Endometrial microvascular endothelial cells (primary cell): ENCODE data around the gene DIS3L2. TPM values are rescaled to one million over a fixed set of nuclear protein-coding genes. Genes with fewer than 3 reads are reported as not detected.

Source experiments
- in situ Hi-C: cut with HindIII; loops from 2 replicates; pipeline ENCODE4 v1.10.0; 2017; ENCODE audit warnings: low sequenced_read_pairs, low pct_unique_long_range_greater_than_20kb; ENCODE audit errors: inconsistent ontology term
- total RNA-seq: library from RNA; depleted of rRNA; stranded (reverse); fragments of >200 nt; gene quantifications from one replicate; pipeline ENCODE4 v1.2.3, GENCODE V29; 2015; ENCODE audit errors: inconsistent ontology term

The DIS3L2 gene, protein sequence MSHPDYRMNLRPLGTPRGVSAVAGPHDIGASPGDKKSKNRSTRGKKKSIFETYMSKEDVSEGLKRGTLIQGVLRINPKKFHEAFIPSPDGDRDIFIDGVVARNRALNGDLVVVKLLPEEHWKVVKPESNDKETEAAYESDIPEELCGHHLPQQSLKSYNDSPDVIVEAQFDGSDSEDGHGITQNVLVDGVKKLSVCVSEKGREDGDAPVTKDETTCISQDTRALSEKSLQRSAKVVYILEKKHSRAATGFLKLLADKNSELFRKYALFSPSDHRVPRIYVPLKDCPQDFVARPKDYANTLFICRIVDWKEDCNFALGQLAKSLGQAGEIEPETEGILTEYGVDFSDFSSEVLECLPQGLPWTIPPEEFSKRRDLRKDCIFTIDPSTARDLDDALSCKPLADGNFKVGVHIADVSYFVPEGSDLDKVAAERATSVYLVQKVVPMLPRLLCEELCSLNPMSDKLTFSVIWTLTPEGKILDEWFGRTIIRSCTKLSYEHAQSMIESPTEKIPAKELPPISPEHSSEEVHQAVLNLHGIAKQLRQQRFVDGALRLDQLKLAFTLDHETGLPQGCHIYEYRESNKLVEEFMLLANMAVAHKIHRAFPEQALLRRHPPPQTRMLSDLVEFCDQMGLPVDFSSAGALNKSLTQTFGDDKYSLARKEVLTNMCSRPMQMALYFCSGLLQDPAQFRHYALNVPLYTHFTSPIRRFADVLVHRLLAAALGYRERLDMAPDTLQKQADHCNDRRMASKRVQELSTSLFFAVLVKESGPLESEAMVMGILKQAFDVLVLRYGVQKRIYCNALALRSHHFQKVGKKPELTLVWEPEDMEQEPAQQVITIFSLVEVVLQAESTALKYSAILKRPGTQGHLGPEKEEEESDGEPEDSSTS
- 25.8 TPM for total RNA-seq

DNA sequence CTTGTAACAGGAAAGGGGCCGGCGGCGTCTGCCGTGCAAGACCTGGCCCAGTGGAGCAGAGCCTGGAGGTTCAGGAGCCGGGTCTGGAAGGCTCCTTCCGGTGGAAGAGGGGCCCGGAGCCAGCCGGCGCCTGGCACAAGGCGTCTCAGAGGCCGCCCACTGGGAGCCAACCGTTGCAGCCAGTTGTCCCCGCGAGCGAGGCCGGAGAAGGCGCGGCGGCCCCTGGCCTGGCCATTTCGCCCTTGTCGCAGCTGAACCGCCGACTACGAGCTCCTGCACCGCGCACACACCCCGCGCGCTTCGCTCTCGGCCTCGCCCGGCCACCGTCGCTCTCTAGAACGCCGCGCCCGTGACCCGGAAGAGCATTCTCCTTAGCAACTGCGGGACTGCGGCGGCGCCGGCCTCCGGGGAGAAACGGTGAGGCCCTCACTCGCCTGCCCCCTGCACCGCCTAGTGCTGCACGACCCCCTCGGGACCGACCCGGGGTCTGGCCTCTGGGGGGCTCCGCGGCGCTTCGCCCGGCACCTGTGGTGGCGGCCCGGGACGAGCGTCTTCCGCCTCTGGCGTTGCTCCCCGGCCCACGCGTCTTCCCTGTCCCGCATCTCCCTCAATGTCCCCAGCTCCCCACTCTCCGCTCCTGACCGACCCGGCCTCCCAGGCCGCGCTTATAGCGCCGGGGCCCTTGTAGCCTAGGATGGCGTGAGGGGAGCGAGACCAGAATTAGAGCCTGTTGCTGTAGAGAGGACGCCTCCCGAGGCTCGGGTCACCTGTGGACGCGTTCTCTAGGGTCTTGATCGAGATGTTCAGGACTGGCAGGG, at the start of gene DIS3L2:
Gene DIS3L2 (plus strand): TSS at position 365 of the 818 bp plus-strand sequence. CDS start 53,215 bp downstream, outside the sequence.
- in situ Hi-C loops = no loop called here

DNA sequence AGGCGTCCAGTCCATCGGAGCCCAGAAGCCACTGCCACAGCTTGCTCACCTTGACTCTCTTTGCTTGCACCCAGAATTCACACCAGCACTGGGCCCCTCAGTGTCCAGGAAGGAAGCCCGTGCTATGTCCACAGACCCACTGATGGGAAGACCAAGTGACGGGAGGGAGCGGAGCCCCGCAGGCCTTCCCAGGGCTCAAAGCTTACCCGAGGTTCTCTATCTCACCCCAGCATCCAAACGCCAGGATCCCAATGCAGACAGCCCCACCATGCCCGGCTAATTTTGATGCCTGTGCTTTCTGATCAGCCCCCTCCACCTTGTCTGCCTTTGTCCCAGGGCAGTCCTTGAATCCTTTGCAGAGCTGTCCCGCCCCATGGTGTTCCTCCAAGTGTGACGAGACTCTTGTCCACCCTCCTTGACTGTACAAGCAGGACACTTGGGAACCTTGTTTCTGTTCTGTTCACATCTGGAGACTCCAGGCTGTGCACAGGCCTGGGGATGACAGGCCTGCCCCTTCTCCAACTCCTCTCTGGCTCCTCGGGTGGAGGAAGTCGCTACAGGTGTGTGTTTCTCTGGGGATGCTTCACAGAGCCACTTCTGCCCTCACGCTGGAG, 47.3 kb upstream of the DIS3L2 start:
- in situ Hi-C loops = no loop called here

DNA sequence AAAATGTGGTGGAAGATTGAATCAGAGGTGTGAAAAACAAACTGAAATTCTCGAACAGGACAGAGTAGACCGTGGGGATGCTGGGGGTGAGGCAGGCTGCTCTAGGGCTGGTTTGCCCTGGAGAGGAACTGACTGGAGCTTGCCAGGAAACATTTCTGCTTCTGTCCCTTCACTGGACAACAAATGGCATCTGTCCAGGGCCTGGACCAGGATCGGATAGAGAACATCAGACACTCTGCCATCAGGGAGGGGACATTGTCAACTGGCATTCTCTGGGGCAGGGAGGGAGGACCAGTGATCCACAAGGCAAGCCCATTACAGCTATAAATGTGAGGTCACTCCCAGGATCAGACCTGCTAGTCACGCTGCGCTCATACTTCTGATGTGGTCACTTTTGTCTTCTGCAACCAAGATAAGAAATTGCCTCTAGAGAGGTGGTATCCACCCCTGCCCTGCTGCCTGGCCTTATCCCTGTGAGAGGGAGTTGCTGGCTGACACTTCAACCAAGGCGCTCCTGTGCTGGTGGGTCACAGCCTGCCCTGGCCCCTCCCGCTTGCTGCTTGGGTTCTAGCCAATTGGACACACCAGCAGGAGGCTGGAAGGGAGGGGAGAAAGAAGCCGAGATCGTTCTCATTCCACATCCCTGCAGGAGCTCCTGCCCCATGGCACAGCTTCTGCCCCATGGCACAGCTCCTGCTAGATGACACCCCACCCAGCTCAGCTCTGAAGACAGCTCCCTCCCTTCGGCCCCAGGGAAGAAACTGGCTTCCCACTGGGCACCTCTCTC, 44.0 kb upstream of the DIS3L2 start:
- in situ Hi-C loops = no loop called here

DNA sequence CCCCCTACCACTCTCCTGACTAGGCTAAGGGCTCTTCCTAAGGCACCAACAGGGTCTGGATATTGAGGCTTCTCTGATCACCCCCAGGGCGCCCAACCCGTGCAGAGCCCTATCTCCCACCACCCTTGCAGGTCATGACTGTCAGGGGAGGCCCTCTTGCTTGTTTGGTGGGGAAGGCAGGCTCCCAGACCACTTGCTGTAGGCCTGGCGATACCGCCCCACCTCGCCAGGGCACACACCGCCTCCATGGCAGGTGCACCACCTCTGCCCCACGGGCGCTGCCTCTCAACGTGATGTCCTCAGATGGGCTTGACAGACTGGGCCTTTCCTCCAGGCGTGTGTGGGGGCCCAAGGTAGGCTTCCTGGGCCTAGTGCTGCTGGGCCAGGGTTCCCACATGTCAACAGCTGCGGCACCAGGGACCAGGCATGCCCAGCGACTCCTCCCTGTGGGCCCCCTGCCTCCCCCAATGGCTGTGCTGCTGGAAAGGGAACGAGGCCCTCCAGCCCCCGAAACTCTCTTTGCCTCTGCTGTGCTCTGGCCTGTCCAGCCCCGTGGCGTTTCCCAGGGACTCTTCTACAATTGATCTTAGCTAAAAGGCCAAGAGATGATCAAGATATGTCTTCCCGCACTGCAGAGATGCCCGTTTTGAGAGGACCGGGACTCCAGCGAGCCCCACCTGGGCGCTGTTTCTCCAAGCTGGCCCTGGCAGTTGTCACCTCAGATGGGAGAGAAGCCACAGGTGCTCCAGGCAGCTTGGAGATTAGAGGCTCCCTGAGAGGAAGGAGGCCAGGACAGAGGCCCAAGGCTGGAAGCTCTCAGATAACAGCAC, 42.8 kb upstream of the DIS3L2 start:
- in situ Hi-C loops = no loop called here

DNA sequence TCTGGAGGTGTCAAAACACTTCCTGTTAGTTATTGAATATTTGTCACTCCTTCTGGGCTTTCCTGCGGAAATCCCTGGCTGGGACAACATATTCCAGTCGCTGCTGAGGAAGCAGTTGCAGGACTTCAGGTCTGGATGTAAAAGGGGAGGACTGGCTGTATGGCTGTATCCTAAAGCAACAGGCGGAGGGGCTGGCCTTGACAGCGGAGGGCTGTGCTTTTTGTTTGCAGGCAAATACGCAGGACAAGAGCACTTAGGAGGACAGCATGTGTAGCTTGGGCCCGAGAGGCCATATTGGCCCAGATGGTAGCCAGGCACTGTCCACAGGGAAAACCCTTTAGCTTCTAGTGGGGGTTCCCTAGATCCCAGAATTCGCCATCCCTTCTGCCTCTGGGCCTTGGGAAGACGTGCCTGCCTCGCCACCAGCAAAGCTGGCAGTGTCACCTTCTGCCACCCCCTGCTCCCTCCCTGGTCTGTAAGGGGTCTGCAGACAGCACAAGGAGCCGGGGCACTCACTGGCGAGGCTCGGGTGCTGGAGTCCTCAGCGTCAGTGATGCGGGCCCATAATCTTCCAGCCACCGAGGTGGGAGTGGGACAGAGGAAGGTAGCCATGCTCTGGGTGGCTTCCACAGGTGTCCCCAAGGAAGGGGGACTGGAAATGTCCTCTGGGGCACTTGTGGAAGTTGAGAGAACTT, 42.0 kb upstream of the DIS3L2 start:
- in situ Hi-C loops = no loop called here

DNA sequence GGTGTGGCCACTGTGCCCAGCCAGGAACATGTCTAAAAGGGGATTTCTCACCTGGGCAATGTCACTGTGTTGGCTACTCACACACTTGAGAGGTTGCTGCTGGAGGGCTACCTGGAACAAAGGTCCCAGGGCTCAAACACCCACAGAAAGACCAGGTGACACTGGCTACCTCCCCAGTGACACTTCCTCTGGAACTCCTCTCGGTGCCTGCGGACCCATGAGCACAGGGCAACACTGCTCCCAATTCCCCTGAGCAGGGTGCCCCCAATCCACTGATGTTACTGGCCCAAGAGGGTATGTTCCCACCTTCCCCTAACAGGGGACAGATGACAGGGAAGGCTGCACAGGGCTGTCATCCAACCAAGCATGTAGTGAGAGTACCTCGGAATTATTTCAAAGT, 41.1 kb upstream of the DIS3L2 start:
- in situ Hi-C loops = no loop called here

DNA sequence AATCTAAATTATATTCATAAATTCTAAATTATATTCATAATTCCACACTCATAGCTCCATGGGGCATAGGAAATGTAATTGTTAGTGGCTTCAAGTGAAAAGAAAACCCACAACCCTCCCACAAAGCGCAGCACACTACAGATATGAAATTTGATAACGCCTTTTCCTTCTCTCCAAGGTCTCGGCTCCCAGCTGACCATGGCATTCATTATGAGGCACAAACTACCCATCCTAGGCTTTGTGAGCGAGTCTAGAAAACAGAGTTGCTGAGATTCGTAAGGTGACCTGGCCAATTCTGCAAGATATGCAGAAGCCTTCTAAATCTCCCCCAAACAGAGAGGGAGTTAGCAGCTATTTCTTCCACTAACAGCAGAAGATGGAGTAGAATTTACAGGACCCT, 40.7 kb upstream of the DIS3L2 start:
- in situ Hi-C loops = no loop called here

DNA sequence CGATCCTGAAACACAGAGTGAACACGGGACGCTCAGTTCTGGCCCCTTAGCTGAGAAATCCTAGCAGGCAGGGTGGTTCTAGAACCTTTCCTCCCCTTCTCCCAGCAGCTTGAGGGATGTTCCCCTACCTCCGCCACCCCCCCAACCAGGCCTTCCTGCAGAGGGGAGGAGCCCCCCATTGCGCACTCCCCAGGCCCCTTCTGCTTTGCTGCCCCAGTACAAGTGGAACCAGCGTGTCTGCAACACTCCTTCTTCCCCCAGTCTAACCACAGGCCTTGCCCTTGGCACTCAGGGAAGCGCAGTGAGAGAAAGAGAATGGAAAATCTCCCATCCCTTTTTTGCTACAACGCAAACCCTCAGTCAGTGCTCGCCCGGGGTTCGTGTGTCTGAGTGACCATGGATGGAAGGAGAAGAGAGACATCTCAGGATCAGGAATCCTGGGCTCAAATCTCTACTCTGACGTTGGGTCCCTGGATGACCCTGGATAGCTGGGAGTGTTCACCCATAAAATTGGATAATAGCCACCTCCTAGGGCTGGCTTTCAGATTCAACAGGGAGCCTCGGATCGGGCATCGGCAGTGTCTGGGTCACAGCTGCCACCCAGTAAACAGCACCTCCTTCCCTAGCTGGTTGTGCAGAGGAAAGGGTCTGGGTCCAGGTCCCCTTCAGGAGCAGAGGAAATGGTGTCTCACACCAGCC, 39.1 kb upstream of the DIS3L2 start:
- in situ Hi-C loops = no loop called here

DNA sequence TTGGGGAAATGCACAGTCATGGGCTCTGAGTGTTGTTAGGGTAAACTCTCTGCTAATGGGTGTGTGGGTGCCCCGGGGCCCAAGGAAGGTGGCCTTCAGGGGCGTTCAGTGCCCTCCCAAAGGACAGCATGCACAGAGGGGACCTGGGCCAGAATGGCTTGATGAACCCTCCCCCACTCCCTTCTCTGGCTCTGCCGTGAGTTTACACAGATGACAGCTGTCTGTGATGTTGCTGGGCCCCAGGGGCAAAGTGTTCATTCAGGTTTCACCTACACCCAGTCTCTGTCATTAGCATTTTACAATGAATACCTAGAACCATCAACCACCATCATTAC, 38.5 kb upstream of the DIS3L2 start:
- in situ Hi-C loops = no loop called here

DNA sequence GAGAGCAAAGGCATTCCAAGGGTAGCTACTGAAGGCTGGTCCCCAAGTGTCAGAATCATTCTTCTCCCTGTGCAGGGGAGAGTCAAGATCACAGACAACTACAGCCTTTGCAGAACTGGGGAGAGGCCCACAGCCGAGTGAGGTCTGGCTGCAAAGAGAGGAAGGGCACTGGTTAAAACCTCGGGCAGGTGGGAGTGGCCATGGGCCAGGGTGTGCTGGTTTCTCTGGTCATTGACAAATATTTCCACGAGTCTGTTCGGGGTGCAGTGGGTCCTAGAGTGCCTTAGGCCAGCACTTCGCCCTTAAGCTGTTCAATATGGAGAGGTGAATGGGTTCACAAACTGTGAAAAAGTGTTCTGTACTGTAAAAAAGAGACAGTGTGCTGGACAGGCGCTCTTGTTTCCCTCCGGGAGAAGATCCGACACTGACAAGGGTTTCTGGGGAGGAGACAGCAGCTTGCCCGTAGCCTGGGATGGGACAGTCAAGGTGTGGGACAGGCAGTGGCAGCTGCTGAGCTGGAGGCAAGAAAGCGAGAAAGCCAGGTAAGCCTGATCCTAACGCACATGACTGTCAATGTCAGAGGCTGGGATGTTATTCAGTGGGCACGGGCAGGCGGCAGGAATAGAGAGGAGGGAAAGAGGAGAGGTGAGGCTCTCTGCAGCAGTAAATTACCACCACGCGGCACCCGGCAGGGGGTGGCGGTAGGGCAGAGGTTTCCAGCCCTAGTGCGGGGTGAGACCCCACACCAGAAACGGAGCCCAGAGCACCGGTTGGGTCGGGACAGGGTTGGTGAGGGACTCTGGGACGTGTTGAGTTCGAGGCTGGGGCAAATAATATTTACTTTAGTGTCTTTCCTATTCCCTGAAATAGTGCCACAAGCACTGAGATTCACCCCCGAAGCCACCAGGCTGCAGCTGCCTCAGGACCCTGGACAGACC, 37.3 kb upstream of the DIS3L2 start:
- in situ Hi-C loops = no loop called here

DNA sequence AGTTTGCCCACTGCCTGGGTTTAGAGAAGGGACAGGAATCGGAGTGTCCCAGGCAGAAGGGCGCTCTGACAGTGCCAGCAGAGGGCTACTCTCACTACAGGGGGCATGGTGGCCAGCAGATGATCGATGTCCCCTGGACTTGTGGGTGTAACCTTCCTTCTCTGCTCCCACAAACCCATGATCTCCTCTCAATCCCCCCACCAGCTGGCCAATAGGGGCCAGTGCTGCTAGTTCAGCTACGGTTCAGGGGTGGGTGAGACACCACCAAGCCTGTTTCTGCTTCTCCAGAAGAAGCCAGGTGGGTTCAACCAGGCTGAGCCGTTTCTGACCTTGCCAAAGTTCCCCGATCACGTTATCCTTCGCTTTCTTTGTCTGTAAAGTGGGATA, 36.6 kb upstream of the DIS3L2 start:
- in situ Hi-C loops = no loop called here

DNA sequence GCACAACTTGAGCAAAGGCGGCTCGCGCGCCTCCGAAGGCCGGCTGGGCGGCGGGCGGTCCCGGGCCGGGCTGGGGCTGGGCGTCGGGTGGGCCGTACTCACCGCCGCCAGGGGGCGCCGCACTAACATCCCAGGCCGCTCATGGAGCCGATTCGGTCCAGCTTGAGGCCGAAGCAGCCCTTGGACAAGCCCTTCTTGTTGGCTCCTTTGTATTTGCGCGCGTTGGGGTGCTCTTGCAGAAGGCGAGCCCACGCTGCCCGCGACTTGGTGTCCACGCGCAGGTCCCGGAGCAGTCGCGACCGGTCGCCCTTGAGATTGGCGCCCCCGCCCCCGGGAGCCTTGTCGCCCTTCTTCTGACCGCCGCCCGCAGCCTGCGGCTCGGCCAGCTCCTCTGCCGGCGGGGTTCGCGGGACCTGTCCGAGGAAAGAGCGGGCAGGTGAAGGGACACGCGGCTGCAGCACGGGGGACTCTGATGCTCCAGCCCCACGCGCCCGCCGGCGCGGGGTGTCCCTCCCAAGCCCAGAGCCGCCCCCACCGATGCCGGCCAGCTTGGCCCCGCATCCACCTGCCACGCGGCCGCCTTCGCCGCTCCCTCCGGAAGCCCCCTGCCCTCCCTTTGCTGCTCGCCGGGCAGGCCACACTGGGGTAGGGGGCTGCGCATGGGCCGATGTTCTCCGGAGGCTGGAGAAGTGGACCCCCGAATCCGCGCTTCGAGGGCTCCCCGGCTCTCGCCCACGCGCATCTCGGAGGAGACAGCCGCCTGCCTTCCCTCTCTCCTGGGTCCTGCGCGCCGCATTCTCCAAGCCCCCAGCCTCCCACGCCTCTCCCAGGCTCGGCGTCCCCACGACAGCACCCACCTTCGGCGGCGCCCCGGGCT, 36.0 kb upstream of the DIS3L2 start:
- in situ Hi-C loops = no loop called here

DNA sequence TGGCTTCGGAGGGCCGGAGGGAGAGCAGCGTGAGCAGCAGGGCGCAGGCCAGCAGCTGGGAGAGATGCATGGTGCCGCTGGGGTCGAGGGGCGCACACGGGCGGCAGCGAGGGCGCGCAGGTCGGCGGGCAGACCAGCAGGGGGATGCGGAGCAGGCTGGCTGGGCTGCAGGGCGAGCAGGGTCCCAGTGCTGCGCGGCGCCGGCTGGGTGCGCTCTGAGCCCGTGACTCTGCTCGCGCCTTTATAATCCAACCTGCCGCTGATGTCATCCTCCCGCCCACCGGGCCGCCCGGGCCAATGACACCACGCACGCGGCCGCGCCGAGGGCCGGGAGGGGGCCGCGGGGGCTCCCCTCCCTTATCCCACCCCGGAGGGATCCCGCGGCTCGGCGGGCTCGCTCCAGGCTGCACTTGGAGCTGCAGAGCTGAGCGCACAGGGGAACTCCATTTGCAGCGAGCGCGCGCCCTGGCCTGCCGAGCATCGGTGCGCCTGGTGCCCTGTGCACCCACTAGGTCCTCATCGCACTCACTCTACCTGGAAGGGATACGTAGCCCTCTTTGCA, 35.3 kb upstream of the DIS3L2 start, which contains the start of gene NPPC:
Gene NPPC (minus strand): TSS at position 217 of the 562 bp plus-strand sequence. CDS start 147 bp downstream, at position 70.
- in situ Hi-C loops = no loop called here
